GM21717 (cell line): ENCODE results near the gene IL17RE.
"Not testable (repeated sequence)": the region's sequence is repeated elsewhere in the genome, so short reads cannot be mapped to it uniquely, and the experiment has no call there.

Experiments used
- ATAC-seq: cut with Tn5 transposase; IDR thresholded peaks from one replicate; pipeline ENCODE4 v1.9.1; 2021; ENCODE audit warnings: mild to moderate bottlenecking, moderate library complexity; ENCODE audit not compliant: unreplicated experiment

IL17RE gene

DNA sequence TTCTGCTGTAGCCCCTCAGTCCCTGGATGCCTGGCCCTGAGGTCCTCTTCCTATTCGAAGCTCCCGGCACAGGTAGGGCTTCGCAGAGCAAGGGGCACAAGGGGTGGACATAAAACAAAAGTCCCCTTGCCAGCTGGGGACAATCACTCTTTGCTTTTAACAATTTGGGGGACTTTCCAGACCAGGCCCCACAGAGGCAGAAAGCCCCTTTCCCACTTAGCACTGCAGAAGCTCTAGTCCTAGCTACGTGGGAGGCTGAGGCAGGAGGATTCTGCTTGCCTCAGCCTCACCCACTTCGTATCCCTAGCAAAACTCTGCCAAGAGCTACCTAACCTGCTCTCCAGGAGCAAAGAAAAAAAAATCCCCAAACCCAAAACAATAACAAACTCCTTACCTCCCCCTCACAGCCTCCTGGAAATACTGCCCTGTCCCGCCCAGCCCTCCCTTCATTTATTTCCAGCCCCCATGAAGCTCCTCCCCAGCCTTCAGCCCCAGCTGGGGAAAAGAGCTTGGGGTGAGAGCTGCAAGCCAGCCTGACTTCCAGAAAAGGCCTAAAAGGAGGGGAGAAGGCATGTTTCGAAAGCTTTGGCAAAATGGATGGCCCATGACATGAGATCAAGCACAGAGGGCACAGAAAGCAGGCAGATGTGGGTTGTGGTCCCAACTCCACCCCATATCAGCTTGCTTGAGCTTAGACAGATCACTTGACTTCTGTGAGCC is 22.7 kb upstream of the IL17RE start, which contains the start of gene CIDEC:
CIDEC (minus strand) TSS at position 424 of the 720 bp plus-strand sequence. CDS start 1,767 bp downstream, outside the sequence.
- ATAC-seq: no peak

DNA sequence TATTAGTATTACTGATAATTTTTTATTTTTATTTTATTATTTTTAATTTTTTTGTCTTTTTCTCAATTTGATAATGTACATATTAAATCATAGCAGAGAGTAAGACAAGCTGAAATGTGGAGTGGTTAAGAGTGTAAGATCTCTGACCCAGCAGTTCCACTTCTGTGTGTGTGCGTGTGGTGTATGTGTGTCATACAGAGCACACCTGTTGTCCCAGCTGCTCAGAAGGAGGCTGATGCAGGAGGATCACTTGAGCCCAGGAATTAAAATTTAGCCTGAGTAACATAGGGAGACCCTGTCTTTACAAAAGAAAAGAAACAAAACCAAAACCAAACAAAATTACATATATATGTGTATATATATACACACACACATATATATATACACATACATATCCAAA is 21.2 kb upstream of the IL17RE start:
- ATAC-seq: no peak

DNA sequence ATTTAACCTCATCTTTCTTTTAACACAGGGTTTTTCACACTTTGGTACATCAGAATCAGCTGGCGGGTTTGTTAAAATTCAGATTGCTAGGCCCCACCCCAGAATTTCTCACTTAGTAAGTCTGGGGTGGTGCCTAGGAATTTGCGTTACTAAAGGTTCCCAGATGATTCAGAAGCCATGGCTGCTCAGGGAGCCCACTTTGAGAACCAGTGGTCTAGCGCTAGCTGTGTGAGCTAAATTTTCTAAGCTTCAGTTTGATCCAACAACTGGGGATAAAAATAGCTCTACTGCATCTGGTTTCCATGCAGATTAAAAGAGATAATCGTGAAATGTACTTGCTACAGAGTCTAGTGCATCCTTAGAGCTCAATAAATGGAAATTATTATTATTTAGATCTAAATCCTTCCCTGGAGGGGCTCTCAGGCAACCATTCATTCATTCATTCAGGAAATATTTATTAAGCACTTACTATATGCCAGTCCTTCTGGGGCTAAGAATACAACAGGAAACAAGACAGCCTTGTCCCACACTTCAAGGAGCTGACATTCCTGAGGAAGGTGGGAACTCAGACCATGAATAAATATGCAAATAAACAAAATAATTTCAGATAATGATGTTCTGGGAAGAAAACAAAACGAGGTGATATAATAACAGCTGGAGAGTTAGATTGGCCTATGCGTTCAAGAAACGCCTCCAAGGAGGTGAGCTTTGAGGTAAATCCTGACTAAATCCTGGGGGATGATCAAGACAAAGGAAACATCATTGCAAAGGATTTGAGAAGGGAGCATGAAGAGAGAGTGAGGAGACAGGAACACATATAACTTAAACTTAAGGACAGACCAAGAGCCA is 18.7 kb upstream of the IL17RE start:
- no peak for ATAC-seq

DNA sequence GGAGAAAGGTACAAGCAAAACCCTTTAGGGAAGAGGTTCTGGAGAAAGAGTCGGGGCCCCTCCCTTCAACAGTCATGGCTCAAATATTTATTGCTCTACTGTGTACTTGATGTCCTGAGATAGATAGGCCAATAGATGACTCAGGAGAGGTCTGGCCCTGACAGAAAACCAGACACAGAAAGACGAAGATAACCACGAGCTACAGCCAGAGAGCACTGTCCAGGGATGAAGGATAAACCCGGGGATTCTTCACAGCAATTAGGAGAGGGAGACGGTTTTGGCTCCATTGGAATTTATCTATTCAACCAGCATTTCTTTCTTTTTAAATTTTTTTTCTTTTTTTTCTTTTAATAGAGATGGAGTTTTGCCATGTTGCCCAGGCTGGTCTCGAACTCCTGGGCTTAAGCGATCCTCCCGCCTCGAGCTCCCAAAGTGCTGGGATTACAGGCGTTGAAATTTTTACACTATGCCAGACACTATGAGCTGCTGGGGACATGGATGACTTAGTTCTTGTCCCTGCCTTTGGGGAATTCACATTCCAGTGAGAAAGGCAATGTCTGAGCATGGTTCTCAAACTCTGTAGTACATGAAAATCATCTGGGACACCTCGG is 18.0 kb upstream of the IL17RE start:
- ATAC-seq: no peak

DNA sequence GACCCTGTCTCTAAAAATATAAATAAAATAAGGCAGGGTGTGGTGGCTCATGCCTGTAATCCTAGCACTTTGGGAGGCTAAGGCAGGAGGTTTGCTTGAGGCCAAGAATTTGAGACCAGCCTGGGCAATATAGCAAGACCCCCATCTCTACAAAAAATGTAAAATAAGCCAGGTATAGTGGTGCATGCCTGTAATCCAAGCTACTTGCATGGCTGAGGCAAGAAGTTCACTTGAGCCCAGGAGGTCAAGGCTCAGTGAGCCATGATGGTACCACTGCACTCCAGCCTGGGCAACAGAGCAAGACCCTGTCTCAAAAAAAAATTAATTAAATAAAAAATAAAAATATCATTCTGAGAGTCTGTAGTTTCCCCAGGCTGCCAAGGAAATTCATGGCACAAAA is 16.3 kb upstream of the IL17RE start:
- no peak for ATAC-seq

DNA sequence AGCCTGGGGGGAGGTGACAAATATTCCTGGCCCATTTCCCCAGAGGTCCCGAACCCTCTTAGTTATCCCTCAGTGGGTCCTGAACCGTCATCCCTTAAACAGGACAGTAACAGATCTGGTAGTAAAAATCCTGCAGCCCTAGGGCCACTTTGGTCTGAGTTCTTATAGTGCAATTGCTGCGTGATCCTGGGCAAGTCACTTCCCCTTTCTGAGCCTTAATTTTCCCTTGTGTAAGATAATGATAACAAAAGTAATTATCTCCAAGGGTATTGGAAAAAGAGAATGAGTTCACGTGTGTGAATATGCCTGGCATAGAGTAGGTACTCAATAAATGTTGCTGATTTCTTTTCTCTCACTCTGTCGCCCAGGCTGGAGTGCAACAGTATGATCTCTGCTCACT is 15.2 kb upstream of the IL17RE start:
- no peak for ATAC-seq

DNA sequence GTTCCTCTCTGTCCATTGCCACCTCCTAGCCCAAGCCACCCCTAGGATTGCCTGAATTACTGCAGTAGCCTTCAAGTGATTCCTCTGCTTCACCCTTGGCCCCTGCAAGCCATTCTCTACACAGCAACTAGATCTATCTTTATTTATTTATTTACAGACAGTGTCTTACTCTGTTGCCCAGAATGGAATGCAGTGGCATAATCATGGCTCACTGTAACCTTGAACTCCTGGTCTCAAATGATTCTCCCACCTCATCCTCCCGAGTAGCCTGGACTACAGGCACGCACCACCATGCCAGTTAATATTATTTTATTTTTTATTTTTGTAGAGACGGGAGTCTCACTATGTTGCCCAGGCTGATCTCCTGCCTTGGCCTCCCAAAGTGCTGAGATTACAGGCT is 14.1 kb upstream of the IL17RE start:
- no peak for ATAC-seq

DNA sequence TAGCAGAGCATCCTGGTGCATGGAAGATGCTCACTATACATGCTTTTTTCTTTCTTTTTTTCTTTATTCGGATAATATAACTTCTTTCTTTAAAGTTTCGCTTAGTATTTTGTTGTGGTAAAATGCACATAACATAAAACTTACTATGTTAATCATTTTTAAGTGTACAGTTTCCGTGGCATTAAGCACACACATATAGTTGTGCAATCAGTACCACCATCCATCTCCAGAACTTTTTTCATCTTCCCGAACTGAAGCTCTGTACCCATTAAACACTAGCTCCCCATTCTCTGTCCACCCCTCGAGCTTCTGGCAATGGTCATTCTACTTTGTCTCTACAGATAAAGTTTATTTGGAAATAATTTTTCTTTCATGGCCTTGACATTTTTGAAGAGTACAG is 13.2 kb upstream of the IL17RE start:
- no peak for ATAC-seq

DNA sequence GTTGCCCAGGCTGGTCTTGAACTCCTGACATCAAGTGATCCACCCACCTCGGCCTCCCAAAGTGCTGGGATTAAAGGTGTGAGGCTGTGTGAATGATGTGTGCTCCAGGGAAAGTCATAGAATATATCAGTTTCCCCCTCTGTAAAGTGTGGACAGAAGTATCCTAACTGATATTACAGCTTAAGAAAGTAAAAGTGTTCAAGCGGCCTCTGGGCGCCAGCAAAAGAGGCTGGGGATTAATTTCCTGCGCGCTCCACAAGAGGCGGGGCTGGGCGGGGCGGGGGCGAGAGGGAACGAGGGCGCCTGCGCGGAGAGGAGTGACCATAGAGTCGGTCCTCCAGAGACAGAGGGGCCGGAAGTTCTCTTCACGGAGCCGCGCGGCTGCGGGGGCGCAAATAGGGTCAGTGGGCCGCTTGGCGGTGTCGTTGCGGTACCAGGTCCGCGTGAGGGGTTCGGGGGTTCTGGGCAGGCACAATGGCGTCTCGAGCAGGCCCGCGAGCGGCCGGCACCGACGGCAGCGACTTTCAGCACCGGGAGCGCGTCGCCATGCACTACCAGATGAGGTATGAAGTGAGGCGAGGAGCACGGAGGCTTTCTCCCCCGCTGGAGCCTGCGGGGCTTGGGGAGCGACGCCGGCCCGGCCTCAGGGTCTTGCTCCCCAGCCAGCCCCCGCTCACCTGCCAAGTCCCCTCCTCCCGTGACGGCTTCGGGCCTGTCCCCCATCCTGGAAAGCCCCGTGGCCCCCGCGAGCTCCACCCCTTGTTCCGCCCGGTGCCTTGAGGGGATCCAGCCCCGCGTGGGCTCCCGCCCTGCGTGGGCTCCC is 12.2 kb upstream of the IL17RE start, which contains the start of gene JAGN1:
JAGN1 (plus strand) TSS at position 362 of the 823 bp plus-strand sequence; CDS start at position 475, 113 bp downstream.
- peak; percentile 71 for ATAC-seq

DNA sequence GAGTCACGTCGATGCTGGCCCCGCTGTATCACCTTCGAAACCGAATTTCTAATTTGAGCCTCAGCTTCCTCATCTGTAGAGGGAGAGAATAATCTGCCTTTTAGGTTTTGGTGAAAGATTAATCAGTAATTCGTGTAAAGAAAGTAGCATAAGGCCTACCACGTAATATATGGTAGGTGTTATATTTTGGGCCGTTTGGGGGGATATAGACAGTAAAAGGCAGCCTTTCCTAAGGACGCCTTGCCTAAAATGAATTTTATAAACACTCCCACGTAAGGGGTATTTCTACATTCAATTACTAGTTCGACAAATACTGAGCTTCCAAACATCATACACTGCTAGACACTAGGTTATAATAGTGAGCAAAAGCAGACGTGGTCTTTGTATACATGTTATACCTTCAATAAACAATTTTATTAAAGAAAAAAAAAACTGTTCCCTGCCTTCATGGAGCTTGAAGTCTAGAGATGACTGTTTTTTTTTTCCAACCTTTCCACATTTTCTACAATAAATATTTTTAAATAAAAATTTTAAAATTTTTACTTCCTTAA is 11.5 kb upstream of the IL17RE start:
- peak; percentile 8 for ATAC-seq

DNA sequence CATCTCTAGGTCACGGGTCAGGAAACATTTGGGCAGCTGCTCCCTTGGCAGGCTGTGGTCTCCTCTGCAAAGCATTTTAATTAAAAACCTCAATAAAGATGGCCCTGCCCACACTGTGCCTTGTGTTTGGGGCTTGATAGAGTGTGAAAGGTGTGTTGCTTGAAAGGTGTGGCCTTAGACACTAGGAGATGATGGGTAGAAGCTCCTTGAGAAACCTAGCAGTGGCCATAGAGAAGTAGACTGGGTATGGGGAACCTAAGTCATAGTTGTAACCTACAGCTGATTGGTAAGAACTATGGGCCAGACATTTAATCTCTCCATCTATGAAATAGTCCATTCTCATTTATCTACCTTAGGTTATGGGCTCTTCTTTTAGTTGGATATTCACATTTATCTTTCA is 8.9 kb upstream of the IL17RE start:
- ATAC-seq: no peak

DNA sequence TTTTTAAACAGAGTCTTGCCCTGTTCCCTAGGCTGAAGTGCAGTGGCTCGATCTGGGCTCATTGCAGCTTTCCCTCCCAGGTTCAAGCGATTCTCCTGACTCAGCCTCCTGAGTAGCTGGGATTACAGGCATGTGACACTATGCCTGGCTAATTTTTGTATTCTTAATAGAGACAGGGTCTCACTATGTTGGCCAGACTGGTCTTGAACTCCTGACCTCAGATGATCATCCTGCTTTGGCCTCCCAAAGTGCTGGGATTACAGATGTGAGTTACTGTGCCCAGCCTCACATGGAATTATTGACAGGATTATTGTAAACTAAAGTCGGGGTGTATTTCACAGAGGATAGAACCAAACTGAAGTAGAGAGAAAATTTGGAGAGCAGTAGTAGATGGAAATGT is 6.9 kb upstream of the IL17RE start:
- not testable (repeated sequence) for ATAC-seq

DNA sequence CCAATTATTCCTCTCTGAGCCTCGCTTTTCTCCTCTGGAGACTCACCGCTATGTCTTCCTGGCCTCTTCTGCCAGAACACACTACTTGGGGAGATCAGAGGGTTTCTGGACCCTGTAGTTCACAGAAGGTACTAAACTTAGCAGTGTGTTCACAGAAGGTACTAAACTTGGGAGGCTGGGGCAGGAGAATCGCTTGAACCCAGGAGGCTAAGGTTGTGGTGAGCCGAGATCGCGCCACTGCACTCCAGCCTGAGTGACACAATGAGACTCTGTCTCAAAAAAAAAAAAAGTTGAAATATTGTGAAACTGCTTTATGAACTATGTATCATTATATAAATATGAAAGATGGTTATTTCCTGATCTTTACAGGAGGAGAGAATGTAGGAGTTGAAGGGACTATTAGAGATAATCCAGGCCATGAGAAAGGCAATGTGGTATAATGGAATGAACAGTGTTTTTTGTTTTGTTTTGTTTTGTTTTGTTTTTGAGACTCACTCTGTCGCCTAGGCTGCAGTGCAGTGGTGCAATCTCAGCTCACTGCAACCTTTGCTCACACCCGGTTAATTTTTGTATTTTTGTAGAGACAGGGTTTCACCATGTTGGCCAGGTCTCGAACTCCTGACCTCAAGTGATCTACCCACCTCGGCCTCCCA is 5.8 kb upstream of the IL17RE start:
- not testable (repeated sequence) for ATAC-seq

DNA sequence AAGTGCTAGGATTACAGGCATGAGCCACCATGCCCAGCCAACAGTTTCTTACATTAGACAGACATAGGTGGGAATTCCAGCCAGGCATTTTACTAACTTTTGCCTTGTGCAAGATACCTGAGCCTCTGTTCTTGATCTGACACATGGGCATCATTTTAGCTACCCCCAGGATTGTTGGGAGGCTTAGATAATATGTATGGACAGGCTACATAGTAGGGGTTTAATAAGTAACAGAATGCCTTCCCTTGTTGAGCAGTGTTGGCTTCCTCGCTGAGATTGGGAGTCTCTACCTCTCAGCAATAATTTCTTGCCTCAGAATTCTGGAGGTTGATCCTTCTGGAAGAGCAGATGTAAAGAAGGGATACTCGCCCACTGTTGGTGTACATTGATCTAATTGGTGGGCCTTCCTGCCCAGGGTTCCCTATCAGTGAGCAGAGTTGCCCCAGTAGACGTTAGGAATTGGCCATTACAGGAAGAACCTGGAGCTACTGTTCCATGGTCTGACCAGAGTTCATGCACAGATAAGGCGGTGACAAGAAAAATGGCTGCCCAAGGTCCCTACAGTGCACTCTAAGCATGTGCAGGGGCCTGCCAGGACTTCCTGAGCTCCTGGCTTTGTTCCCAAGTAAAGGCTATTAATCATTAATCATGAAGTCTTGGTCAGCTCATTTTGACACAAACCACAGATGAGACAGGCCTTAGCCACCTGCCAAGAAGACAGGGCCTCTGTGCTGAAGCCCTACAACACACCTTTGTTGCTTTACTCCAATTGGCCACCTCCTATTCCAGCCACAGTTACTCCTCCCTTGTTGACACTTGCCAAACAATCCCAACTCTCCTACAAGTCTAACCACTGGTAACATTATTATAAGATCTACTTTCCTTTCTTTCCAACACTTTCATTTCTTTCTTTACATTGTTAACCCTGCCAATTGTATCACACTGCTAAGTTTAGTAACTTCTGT is 5.0 kb upstream of the IL17RE start:
- ATAC-seq: no peak

DNA sequence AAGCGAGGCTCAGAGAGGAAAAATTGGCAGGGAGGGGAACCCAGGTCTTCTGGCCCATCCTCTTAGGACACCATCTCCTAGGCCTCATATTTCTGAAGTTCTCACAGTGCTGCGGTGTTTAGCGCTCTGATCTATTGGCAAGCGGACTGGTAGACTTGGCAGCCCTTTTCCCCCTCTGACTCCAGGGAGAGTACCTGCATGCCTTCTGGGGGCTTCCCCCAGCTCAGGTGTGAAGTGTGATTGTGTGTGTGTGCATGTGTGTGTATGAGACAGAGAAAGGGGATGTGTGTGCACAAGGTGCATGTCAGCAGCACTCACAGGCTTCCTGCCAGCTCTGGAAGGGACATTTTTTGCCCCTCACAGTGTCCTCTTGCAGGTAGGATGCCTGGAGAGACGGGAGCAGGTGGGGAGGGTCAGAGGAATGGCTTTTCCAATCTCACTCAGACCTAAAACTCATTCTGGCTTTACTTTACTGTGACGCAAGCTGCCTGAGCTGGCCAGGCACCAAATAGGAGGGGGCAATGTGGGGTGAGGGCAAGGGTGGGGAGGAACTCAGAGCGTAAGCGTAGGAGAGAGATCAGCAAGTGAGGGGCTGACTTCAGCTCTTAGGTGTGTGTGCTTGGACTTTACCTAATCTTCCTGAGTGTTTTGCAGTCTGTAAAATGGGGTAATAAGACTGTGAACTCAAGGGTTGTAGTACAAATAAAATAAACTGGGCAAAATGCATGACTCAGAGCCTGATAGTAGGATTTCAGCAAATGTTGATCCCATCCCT is 4.0 kb upstream of the IL17RE start:
- ATAC-seq: no peak

DNA sequence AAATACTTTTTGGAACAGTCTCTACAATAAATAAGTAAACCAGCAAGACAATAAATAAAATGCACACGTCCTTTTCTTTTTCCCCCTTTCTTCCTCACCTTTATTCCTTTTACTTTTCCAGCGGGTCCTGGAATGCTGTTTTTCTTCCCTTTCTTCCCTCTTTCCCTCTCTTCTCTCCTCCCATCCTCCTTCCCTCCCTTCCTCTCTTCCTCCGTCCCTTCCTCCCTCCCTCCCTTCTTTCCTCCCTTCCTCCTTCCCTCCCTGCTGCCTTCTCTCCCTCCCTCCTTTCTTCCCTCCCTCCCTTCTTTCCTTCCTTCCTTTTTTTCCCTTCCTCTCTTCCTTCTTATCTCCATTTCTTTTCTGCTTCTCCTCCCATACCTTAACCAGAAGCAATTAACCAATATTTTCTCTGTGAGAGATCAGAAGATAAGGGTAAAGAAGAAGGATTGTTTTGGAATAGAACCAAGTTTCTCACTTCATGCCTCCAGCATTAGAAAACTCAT is 3.3 kb upstream of the IL17RE start:
- ATAC-seq: no peak

DNA sequence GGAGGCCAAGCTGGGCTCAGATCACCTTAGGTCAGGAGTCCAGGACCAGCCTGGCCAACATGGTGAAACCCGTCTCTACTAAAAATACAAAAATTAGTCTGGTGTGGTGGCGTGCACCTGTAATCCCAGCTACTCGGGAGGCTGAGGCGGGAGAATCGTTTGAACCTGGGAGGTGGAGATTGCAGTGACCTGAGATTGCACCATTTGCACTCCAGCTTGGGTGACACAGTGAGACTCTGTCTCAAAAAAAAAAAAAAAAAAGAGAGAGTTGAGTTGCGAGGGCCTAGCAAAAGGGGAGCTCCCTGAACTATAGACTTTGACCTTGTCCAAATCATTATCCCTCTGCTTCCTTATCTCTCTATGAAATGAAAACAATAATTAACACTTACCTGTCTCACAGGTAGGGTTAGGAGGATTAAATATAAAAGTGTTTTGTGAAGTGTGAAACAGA is 1.7 kb upstream of the IL17RE start:
- not testable (repeated sequence) for ATAC-seq

DNA sequence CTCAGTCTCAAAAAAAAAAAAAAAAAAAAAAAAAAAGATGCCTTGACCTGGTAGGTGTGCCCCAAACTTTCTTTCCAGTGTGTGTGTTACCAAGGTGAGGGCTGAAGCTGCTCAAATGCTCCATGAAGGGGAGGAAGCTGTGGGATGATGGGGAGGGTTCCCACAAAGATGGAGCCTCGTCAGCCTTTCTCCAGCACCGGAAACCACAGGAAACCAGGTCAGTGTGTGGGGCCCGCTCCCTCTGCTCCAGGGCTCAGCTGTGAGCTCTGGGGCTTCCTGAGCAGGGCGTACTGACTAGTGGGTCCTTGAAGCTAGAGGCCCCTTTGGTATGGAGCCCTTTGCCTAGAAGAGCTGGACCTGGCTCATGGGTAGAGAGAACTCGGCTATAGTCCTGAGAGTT is 681 bp upstream of the IL17RE start:
- no peak for ATAC-seq
